ENCODE results near the gene NPY5R.
A peak's percentile ranks its signal among the peaks of the same experiment; 100 is the strongest.

NPY5R gene

GRCh38 chr4:163384434-163384833 lies 40.7 kb downstream of the NPY5R start:
- no peak for DNase-seq (ENCODE audit: low spot score)
- FAIRE-seq, result no peak

GRCh38 chr4:163384926-163385325 lies 41.2 kb downstream of the NPY5R start:
- DNase-seq (ENCODE audit: low spot score) (no peak), FAIRE-seq (no peak)

GRCh38 chr4:163385466-163385865 lies 41.8 kb downstream of the NPY5R start:
- FAIRE-seq, result no peak

GRCh38 chr4:163391756-163392155 lies 48.1 kb downstream of the NPY5R start:
- DNase-seq (ENCODE audit: low spot score), result no peak
- FAIRE-seq, result no peak

More at GRCh38 chr4:163385466-163385865, 41.8 kb downstream of the NPY5R start:
- no peak for DNase-seq (ENCODE audit: low spot score)

GRCh38 chr4:163392328-163392727 lies 48.6 kb downstream of the NPY5R start:
- no peak for DNase-seq (ENCODE audit: low spot score)
- FAIRE-seq, result no peak

GRCh38 chr4:163393471-163393870 lies 49.8 kb downstream of the NPY5R start:
- no peak for DNase-seq (ENCODE audit: low spot score)
- no peak for FAIRE-seq

- peak; percentile 11 for DNase-seq (ENCODE audit: low spot score)
- FAIRE-seq, result no peak
Observed at GRCh38 chr4:163395055-163395454, 51.4 kb downstream of the NPY5R start.

- FAIRE-seq (no peak), DNase-seq (ENCODE audit: low spot score) (no peak)
Observed at GRCh38 chr4:163395758-163396157, 52.1 kb downstream of the NPY5R start.

GRCh38 chr4:163398238-163398637 lies 54.5 kb downstream of the NPY5R start:
- no peak for FAIRE-seq

GRCh38 chr4:163400911-163401310 lies 57.2 kb downstream of the NPY5R start:
- FAIRE-seq (no peak), DNase-seq (ENCODE audit: low spot score) (no peak)

More at GRCh38 chr4:163398238-163398637, 54.5 kb downstream of the NPY5R start:
- no peak for DNase-seq (ENCODE audit: low spot score)
